SK-N-SH (cell line): ENCODE measurements around the gene TRIM3. TPM values are rescaled to one million over a fixed set of nuclear protein-coding genes. Genes with fewer than 3 reads are reported as not detected.

Experiments
- CTCF ChIA-PET: fragments of 300-600, 350-600 bp; formaldehyde crosslinking; extraction: SDS; loops from one replicate; lab custom pipeline; 2021; lab: Yijun Ruan, JAX
- POLR2A ChIA-PET: fragments of 350-600 bp; sonication (Branson Sonifier 250); formaldehyde crosslinking; extraction: SDS; loops from one replicate; lab custom pipeline; 2020; ENCODE audit warnings: antibody characterized with exemption, inconsistent platforms; lab: Yijun Ruan, JAX
- DNase-seq: peaks from one replicate; pipeline ENCODE4 v3.0.0; 2012
- H2AFZ ChIP-seq: fragments of 200-600 bp; sonication (generic); 2 replicates; pipeline ENCODE4 v1.8.1; 2016; ENCODE audit warnings: antibody characterized with exemption, mild to moderate bottlenecking, low read depth
- H3F3A ChIP-seq: fragments of 200-600 bp; sonication (generic); replicated peaks from 2 replicates; pipeline ENCODE3; 2016; ENCODE audit warnings: antibody characterized with exemption, mild to moderate bottlenecking; ENCODE audit not compliant: insufficient read depth
- H3K27ac ChIP-seq, 2 experiments: fragments of 200-500 bp in 1 of 2; fragments of 200-600 bp in 1 of 2; sonication (Bioruptor generic) in 1 of 2; sonication (generic), shearing (Covaris generic) in 1 of 2; 2 replicates each; pipeline versions ENCODE4 v1.5.1 to v1.6.1; 2014 to 2016; ENCODE audit warnings: low read depth in 2 of 2, inconsistent platforms in 1 of 2, low read length in 1 of 2, mild to moderate bottlenecking in 1 of 2, mixed read lengths in 1 of 2
- H3K27me3 ChIP-seq: fragments of 200-600 bp; sonication (generic), shearing (Covaris generic); 2 replicates; pipeline ENCODE4 v1.6.1; 2016; ENCODE audit warnings: mixed run types; ENCODE audit not compliant: insufficient read depth
- H3K36me3 ChIP-seq, 2 experiments: fragments of 200-500 bp in 1 of 2; fragments of 200-600 bp in 1 of 2; sonication (Bioruptor generic) in 1 of 2; sonication (generic) in 1 of 2; replicated peaks in 1 of 2; 2 replicates each; pipeline versions ENCODE3 to v1.5.1; 2014 to 2016; ENCODE audit warnings: low read length in 1 of 2, mild to moderate bottlenecking in 1 of 2; ENCODE audit not compliant: insufficient read depth in 2 of 2, control insufficient read depth in 1 of 2
- H3K4me1 ChIP-seq, 2 experiments: fragments of 200-500 bp in 1 of 2; fragments of 200-600 bp in 1 of 2; sonication (Bioruptor generic) in 1 of 2; sonication (generic), shearing (Covaris generic) in 1 of 2; 2 replicates each; pipeline versions ENCODE4 v1.5.1 to v1.6.1; 2014 to 2016; ENCODE audit warnings: low read depth in 1 of 2, low read length in 1 of 2, mixed run types in 1 of 2; ENCODE audit not compliant: insufficient read depth in 2 of 2, control insufficient read depth in 1 of 2
- H3K4me2 ChIP-seq: fragments of 200-600 bp; sonication (generic), shearing (Covaris generic); 2 replicates; pipeline ENCODE4 v1.6.1; 2017; ENCODE audit warnings: mixed run types
- H3K4me3 ChIP-seq, 2 experiments: fragments of 200-500 bp in 1 of 2; fragments of 200-600 bp in 1 of 2; sonication (Bioruptor generic) in 1 of 2; sonication (generic), shearing (Covaris generic) in 1 of 2; 2 replicates each; pipeline versions ENCODE4 v1.5.1 to v1.8.1; 2014 to 2016; ENCODE audit warnings: low read depth in 2 of 2, inconsistent platforms in 1 of 2, low read length in 1 of 2, mild to moderate bottlenecking in 1 of 2, mixed read lengths in 1 of 2, moderate library complexity in 1 of 2
- H3K79me2 ChIP-seq: fragments of 200-600 bp; sonication (generic); 2 replicates; pipeline ENCODE4 v1.8.1; 2017; ENCODE audit warnings: mild to moderate bottlenecking; ENCODE audit not compliant: insufficient read depth
- H3K9ac ChIP-seq: fragments of 200-600 bp; sonication (generic); 2 replicates; pipeline ENCODE4 v1.6.1; 2017; ENCODE audit warnings: mixed run types
- H3K9me2 ChIP-seq: fragments of 200-600 bp; sonication (generic); 2 replicates; pipeline ENCODE4 v1.6.1; 2017; ENCODE audit warnings: mixed run types
- H3K9me3 ChIP-seq: fragments of 200-600 bp; sonication (generic); 2 replicates; pipeline ENCODE4 v1.6.1; 2017; ENCODE audit warnings: mixed run types, mild to moderate bottlenecking, moderate library complexity
- H4K20me1 ChIP-seq: fragments of 200-600 bp; sonication (generic); 2 replicates; pipeline ENCODE4 v1.6.1; 2017; ENCODE audit warnings: mild to moderate bottlenecking, mixed run types; ENCODE audit not compliant: insufficient read depth
- EP300 ChIP-seq, 2 experiments: IDR thresholded peaks; 2 replicates each; pipeline versions ENCODE4 v1.4.0 to v1.6.1; 2012; ENCODE audit warnings: borderline replicate concordance in 1 of 2, low read depth in 1 of 2, low read length in 1 of 2
- FOSL2 ChIP-seq: IDR thresholded peaks from 2 replicates; pipeline ENCODE4 v1.4.0; 2012; ENCODE audit warnings: low read depth, mild to moderate bottlenecking, moderate library complexity, borderline replicate concordance
- FOXM1 ChIP-seq: IDR thresholded peaks from 2 replicates; pipeline ENCODE4 v1.4.0; 2012; ENCODE audit warnings: low read depth, mild to moderate bottlenecking
- GABPA ChIP-seq: IDR thresholded peaks from 2 replicates; pipeline ENCODE4 v1.4.0; 2012; ENCODE audit warnings: low read depth, mild to moderate bottlenecking
- GATA2 ChIP-seq: sonication (generic); formaldehyde crosslinking; IDR thresholded peaks from 2 replicates; pipeline ENCODE4 v1.5.0; 2020; ENCODE audit warnings: mild to moderate bottlenecking, missing genetic modification reagents
- IRF3 ChIP-seq: fragments of 150-350 bp; IDR thresholded peaks from 2 replicates; pipeline ENCODE4 v1.6.1; 2016; ENCODE audit warnings: mild to moderate bottlenecking, low read depth, low read length
- JUND ChIP-seq: IDR thresholded peaks from 2 replicates; pipeline ENCODE4 v1.4.0; 2012
- NRF1 ChIP-seq: IDR thresholded peaks from 2 replicates; pipeline ENCODE4 v1.6.1; 2012; ENCODE audit warnings: low read depth, mild to moderate bottlenecking, low read length
- POLR2AphosphoS5 ChIP-seq: IDR thresholded peaks from 2 replicates; pipeline ENCODE4 v1.6.1; 2012; ENCODE audit warnings: low read depth, low read length
- RFX5 ChIP-seq: IDR thresholded peaks from 2 replicates; pipeline ENCODE4 v1.6.1; 2012; ENCODE audit warnings: mild to moderate bottlenecking, improper control_type of control experiment, low read length
- RXRA ChIP-seq: IDR thresholded peaks from 2 replicates; pipeline ENCODE4 v1.4.0; 2012; ENCODE audit warnings: low read depth, mild to moderate bottlenecking, borderline replicate concordance
- TAF1 ChIP-seq: IDR thresholded peaks from 2 replicates; pipeline ENCODE4 v1.6.1; 2012; ENCODE audit warnings: low read depth, mild to moderate bottlenecking, low read length, moderate library complexity, borderline replicate concordance
- TCF12 ChIP-seq: IDR thresholded peaks from 2 replicates; pipeline ENCODE4 v1.4.0; 2012
- WGBS: methylation state at CpG from one replicate; pipeline ENCODE4 v1.1.6; 2017; ENCODE audit warnings: low lambda C conversion rate; 5-methylcytosine and 5-hydroxymethylcytosine counted together
- polyA plus RNA-seq, 3 experiments: library from polyadenylated mRNA; depleted of rRNA; stranded (reverse); fragments of >200 nt; gene quantifications; 2 replicates each; pipeline ENCODE4 v1.2.3, GENCODE V29; 2012
- TF ChIP-seq, protein P1 (sequence below): fragments of 150-350 bp; IDR thresholded peaks from 2 replicates; pipeline ENCODE4 v1.6.1; 2017; ENCODE audit warnings: antibody characterized with exemption, low read length, low read depth, borderline replicate concordance
- TF ChIP-seq, protein P2 (sequence below): fragments of 200-600 bp; sonication (generic); IDR thresholded peaks from 2 replicates; pipeline ENCODE4 v1.6.1; 2017; ENCODE audit warnings: antibody characterized with exemption, mild to moderate bottlenecking, moderate library complexity

Gene TRIM3
- polyA plus RNA-seq, 1 of the 3 experiments (the other 2 are of a cell fraction): 22.8 TPM

- TF ChIP-seq, protein P1, sequence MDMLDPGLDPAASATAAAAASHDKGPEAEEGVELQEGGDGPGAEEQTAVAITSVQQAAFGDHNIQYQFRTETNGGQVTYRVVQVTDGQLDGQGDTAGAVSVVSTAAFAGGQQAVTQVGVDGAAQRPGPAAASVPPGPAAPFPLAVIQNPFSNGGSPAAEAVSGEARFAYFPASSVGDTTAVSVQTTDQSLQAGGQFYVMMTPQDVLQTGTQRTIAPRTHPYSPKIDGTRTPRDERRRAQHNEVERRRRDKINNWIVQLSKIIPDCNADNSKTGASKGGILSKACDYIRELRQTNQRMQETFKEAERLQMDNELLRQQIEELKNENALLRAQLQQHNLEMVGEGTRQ: no peak
- TF ChIP-seq NRF1: no peak
- TF ChIP-seq POLR2AphosphoS5: no peak
- no peak for TF ChIP-seq RFX5
- no peak for TF ChIP-seq GABPA
- TF ChIP-seq EP300 (IDR thresholded peaks at IDR 0.05; ENCODE audit: borderline replicate concordance in 1 of 2, low read depth in 1 of 2, low read length in 1 of 2): no peak
- TF ChIP-seq FOXM1: no peak
- TF ChIP-seq TAF1: no peak
- TF ChIP-seq TCF12: no peak
- no peak for TF ChIP-seq JUND
- no peak for TF ChIP-seq GATA2 (CRISPR knock-in tag)
- TF ChIP-seq RXRA: no peak
- TF ChIP-seq FOSL2: no peak
- no peak for TF ChIP-seq IRF3
- Histone ChIP-seq H3K4me1 (no peaks in the 10 kb centered on the region), H3F3A (no peaks in the 10 kb centered on the region), H3K9ac (no peak overlapping the region), H3K4me2 (no peak overlapping the region), H3K9me2 (no peaks in the 10 kb centered on the region), H3K27ac (no peak overlapping the region), H3K79me2 (no peaks in the 10 kb centered on the region), H3K9me3 (no peaks in the 10 kb centered on the region), H3K27me3 (no peaks in the 10 kb centered on the region), H2AFZ (no peak overlapping the region), H3K36me3 (peaks cover 15 to 69% of the 10 kb centered on the region in 2 experiments), H3K4me3 (no peak overlapping the region), H4K20me1 (no peaks in the 10 kb centered on the region)
- ChIA-PET CTCF (interaction anchor here (0.7 to 6.2 kb wide), 6 partner anchors 9 to 251 kb away, joined by 3 to 51 read pairs (median 9); no protein-coding TSS in a partner anchor), POLR2A (no interaction called here)
- DNase-seq: no peak
- WGBS: 78% methylated on average over 2 of the region's 2 CpGs
Measured at GRCh38 chr11:6455070-6455469, 18.7 kb downstream of the TRIM3 start.

- Histone ChIP-seq H3K4me2 (no peak overlapping the region), H3K27ac (no peak overlapping the region), H3K79me2 (no peaks in the 10 kb centered on the region), H3K9me3 (no peaks in the 10 kb centered on the region), H3K4me3 (no peak overlapping the region), H3K4me1 (no peaks in the 10 kb centered on the region), H3K36me3 (peaks cover 15 to 84% of the 10 kb centered on the region in 2 experiments), H3F3A (no peaks in the 10 kb centered on the region), H4K20me1 (no peaks in the 10 kb centered on the region), H2AFZ (no peak overlapping the region), H3K9me2 (no peaks in the 10 kb centered on the region), H3K9ac (no peak overlapping the region)
- POLR2A ChIA-PET: no interaction called here
- DNase-seq: no peak
- WGBS: 100% methylated on average over 2 of the region's 2 CpGs
- TF ChIP-seq, protein P2, sequence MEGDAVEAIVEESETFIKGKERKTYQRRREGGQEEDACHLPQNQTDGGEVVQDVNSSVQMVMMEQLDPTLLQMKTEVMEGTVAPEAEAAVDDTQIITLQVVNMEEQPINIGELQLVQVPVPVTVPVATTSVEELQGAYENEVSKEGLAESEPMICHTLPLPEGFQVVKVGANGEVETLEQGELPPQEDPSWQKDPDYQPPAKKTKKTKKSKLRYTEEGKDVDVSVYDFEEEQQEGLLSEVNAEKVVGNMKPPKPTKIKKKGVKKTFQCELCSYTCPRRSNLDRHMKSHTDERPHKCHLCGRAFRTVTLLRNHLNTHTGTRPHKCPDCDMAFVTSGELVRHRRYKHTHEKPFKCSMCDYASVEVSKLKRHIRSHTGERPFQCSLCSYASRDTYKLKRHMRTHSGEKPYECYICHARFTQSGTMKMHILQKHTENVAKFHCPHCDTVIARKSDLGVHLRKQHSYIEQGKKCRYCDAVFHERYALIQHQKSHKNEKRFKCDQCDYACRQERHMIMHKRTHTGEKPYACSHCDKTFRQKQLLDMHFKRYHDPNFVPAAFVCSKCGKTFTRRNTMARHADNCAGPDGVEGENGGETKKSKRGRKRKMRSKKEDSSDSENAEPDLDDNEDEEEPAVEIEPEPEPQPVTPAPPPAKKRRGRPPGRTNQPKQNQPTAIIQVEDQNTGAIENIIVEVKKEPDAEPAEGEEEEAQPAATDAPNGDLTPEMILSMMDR: no peak
- TF ChIP-seq, all 33 proteins: peak for 0
- H3K27me3 ChIP-seq: no peaks in the 10 kb centered on the region
- CTCF ChIA-PET: interaction anchor here (1.7 to 6.2 kb wide), 4 partner anchors 9 to 74 kb away, joined by 5 to 51 read pairs (median 13); no protein-coding TSS in a partner anchor
Measured at GRCh38 chr11:6453152-6453551, 20.6 kb downstream of the TRIM3 start.
